Mesendoderm (in vitro differentiated cells): Measurements from ENCODE around the gene MATR3.
A peak's percentile ranks its signal among the peaks of the same experiment; 100 is the strongest.

Experiments
- DNase-seq: peaks from one replicate; pipeline ENCODE4 v3.0.0; 2013
- H2AK5ac ChIP-seq: 2 replicates; pipeline ENCODE4 v1.6.1; 2013; ENCODE audit warnings: low read length, inconsistent platforms
- H2BK120ac ChIP-seq: 2 replicates; pipeline ENCODE4 v1.6.1; 2013; ENCODE audit warnings: low read depth, mild to moderate bottlenecking, low read length, moderate library complexity, mixed read lengths
- H2BK15ac ChIP-seq: replicated peaks from 2 replicates; pipeline ENCODE4 v1.6.1; 2013; ENCODE audit warnings: low read depth, mild to moderate bottlenecking, moderate library complexity
- H2BK5ac ChIP-seq: 2 replicates; pipeline ENCODE4 v1.6.1; 2013; ENCODE audit warnings: low read length, inconsistent platforms
- H3K18ac ChIP-seq: 2 replicates; pipeline ENCODE4 v1.6.1; 2013; ENCODE audit warnings: mild to moderate bottlenecking, low read length, mixed read lengths
- H3K23ac ChIP-seq: one replicate; pipeline ENCODE4 v1.6.1; 2013; ENCODE audit warnings: low read length
- H3K27ac ChIP-seq: 2 replicates; pipeline ENCODE4 v1.5.1; 2013; ENCODE audit warnings: low read depth, mild to moderate bottlenecking, inconsistent platforms, low read length, moderate library complexity
- H3K27me3 ChIP-seq: 2 replicates; pipeline ENCODE4 v1.6.1; 2013; ENCODE audit warnings: low read length, control low read depth, mild to moderate bottlenecking, inconsistent platforms; ENCODE audit not compliant: insufficient read depth, poor library complexity
- H3K36me3 ChIP-seq: 2 replicates; pipeline ENCODE4 v1.6.1; 2013; ENCODE audit warnings: low read length, inconsistent platforms; ENCODE audit not compliant: control insufficient read depth, insufficient read depth
- H3K4ac ChIP-seq: one replicate; pipeline ENCODE4 v1.6.1; 2013; ENCODE audit warnings: low read depth, mild to moderate bottlenecking, low read length, moderate library complexity
- H3K4me1 ChIP-seq: 2 replicates; pipeline ENCODE4 v1.6.1; 2013; ENCODE audit warnings: low read depth, low read length, inconsistent platforms; ENCODE audit not compliant: control insufficient read depth
- H3K4me2 ChIP-seq: 2 replicates; pipeline ENCODE4 v1.6.1; 2013; ENCODE audit warnings: low read length
- H3K4me3 ChIP-seq: 2 replicates; pipeline ENCODE4 v1.5.1; 2013; ENCODE audit warnings: mild to moderate bottlenecking, low read length
- H3K56ac ChIP-seq: one replicate; pipeline ENCODE4 v1.6.1; 2013; ENCODE audit warnings: low read length
- H3K79me1 ChIP-seq: 2 replicates; pipeline ENCODE4 v1.6.1; 2013; ENCODE audit warnings: low read length, inconsistent platforms
- H3K79me2 ChIP-seq: 2 replicates; pipeline ENCODE4 v1.6.1; 2013; ENCODE audit warnings: mild to moderate bottlenecking, low read length; ENCODE audit not compliant: control insufficient read depth, insufficient read depth
- H3K9ac ChIP-seq: 2 replicates; pipeline ENCODE4 v1.6.1; 2013; ENCODE audit warnings: low read length, inconsistent platforms
- H4K5ac ChIP-seq: one replicate; pipeline ENCODE4 v1.6.1; 2013; ENCODE audit warnings: low read length
- H4K8ac ChIP-seq: one replicate; pipeline ENCODE4 v1.6.1; 2013; ENCODE audit warnings: low read depth, mild to moderate bottlenecking, control low read depth, low read length, moderate library complexity
- WGBS: extraction: QIAGEN DNeasy Blood & Tissue Kit; methylation state at CpG from one replicate; pipeline ENCODE4 v1.1.7; 2013; ENCODE audit warnings: low lambda C conversion rate, missing lambda C conversion rate; ENCODE audit not compliant: insufficient coverage; ENCODE audit errors: extremely low coverage; 5-methylcytosine and 5-hydroxymethylcytosine counted together

The MATR3 gene

GRCh38 chr5:139315056-139315615, 21.6 kb downstream of the MATR3 start:
- Histone ChIP-seq H4K8ac (no peak overlapping the region), H2BK5ac (no peak overlapping the region), H3K56ac (no peak overlapping the region), H3K4me3 (no peak overlapping the region), H3K18ac (no peak overlapping the region), H3K4me1 (no peaks in the 10 kb centered on the region), H3K27ac (no peak overlapping the region), H3K23ac (no peak overlapping the region), H3K79me2 (peaks cover 62% of the 10 kb centered on the region), H3K9ac (no peak overlapping the region), H3K79me1 (no peaks in the 10 kb centered on the region), H3K4ac (no peak overlapping the region), H2AK5ac (no peak overlapping the region), H4K5ac (no peak overlapping the region), H2BK120ac (no peak overlapping the region), H3K27me3 (no peaks in the 10 kb centered on the region), H3K4me2 (no peak overlapping the region), H2BK15ac (no peak overlapping the region), H3K36me3 (peaks cover 7% of the 10 kb centered on the region)
- 100% methylated on average over 1 of the region's 3 CpGs for WGBS
- no peak for DNase-seq

GRCh38 chr5:139335811-139336210, 42.3 kb downstream of the MATR3 start:
- no peak overlapping the region for H4K5ac ChIP-seq
- no peak overlapping the region for H3K27ac ChIP-seq
- no peak overlapping the region for H2AK5ac ChIP-seq
- H2BK120ac ChIP-seq = no peak overlapping the region
- H4K8ac ChIP-seq = no peak overlapping the region
- H3K79me2 ChIP-seq = no peaks in the 10 kb centered on the region
- WGBS = no CpG with 5 or more reads among the region's 6 CpGs
- H3K4me3 ChIP-seq = no peak overlapping the region
- H3K27me3 ChIP-seq = no peaks in the 10 kb centered on the region
- no peaks in the 10 kb centered on the region for H3K4me1 ChIP-seq
- H3K79me1 ChIP-seq = no peaks in the 10 kb centered on the region
- no peak overlapping the region for H2BK5ac ChIP-seq
- H3K4me2 ChIP-seq = no peak overlapping the region
- H2BK15ac ChIP-seq = no peak overlapping the region
- H3K23ac ChIP-seq = no peak overlapping the region
- no peak overlapping the region for H3K56ac ChIP-seq
- peak; percentile 15 for DNase-seq
- H3K36me3 ChIP-seq = peaks cover 5% of the 10 kb centered on the region
- H3K18ac ChIP-seq = no peak overlapping the region
- no peak overlapping the region for H3K4ac ChIP-seq
- H3K9ac ChIP-seq = no peak overlapping the region

- H2AK5ac ChIP-seq = no peak overlapping the region
- no peak overlapping the region for H4K5ac ChIP-seq
- H3K27ac ChIP-seq = no peak overlapping the region
- DNase-seq = no peak
- H3K4me1 ChIP-seq = peaks cover 4% of the 10 kb centered on the region
- H3K4me2 ChIP-seq = no peak overlapping the region
- H3K79me2 ChIP-seq = peaks cover 30% of the 10 kb centered on the region
- H3K27me3 ChIP-seq = no peaks in the 10 kb centered on the region
- no peak overlapping the region for H3K23ac ChIP-seq
- no peak overlapping the region for H3K18ac ChIP-seq
- no peak overlapping the region for H3K9ac ChIP-seq
- no peak overlapping the region for H3K56ac ChIP-seq
- WGBS = no CpG with 5 or more reads among the region's 2 CpGs
- H2BK5ac ChIP-seq = no peak overlapping the region
- H3K4ac ChIP-seq = no peak overlapping the region
- no peak overlapping the region for H3K4me3 ChIP-seq
- H2BK15ac ChIP-seq = no peak overlapping the region
- no peaks in the 10 kb centered on the region for H3K79me1 ChIP-seq
- H4K8ac ChIP-seq = no peak overlapping the region
- no peaks in the 10 kb centered on the region for H3K36me3 ChIP-seq
- H2BK120ac ChIP-seq = no peak overlapping the region
Measured at GRCh38 chr5:139340051-139340450, 46.5 kb downstream of the MATR3 start.

DNA sequence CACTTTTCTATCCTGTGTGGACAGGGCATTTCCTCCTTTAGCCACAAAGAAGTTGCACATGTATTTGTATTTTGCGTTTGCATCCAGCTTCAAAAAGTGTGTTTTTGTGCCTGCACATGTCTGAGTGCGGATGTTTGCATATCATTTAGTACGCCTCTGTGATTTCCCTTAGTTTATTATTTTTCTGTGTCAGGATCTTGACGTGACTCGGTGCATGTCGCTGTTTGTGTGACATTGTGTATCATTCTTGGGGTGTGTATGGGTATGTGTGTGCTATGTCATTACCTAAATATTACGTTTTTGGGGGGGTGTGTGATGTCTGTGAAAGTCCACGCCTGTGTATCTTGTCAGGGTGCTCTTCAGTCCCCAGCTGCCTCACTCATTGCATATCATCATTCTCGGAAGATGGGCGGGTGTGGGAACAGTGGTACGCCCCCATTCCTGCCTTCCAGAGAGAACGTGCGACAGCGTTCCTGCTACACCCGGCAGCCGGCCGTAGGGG, 47.7 kb downstream of the MATR3 start:
- Histone ChIP-seq H2AK5ac (no peak overlapping the region), H4K5ac (no peak overlapping the region), H3K36me3 (no peaks in the 10 kb centered on the region), H3K18ac (no peak overlapping the region), H4K8ac (no peak overlapping the region), H2BK120ac (no peak overlapping the region), H3K4me1 (peaks cover 4% of the 10 kb centered on the region), H3K27ac (no peak overlapping the region), H2BK15ac (no peak overlapping the region), H2BK5ac (no peak overlapping the region), H3K23ac (no peak overlapping the region), H3K9ac (peak overlapping the region; percentile 73), H3K56ac (peak overlapping the region; percentile 89), H3K79me1 (no peaks in the 10 kb centered on the region), H3K27me3 (no peaks in the 10 kb centered on the region), H3K4ac (no peak overlapping the region), H3K79me2 (peaks cover 39% of the 10 kb centered on the region), H3K4me3 (no peak overlapping the region), H3K4me2 (peak overlapping the region; percentile 87)
- WGBS = no CpG with 5 or more reads among the region's 17 CpGs
- DNase-seq = no peak

- H4K8ac ChIP-seq = no peak within 1 kb of the TSS
- no peak within 1 kb of the TSS for H4K5ac ChIP-seq
- H3K27ac ChIP-seq = peak within 1 kb of the TSS; percentile 37
- H3K18ac ChIP-seq = peak within 1 kb of the TSS; percentile 6
- peak within 1 kb of the TSS; percentile 78 for H3K4me3 ChIP-seq
- H3K79me2 ChIP-seq = peaks cover 45% of the 10 kb centered on the region
- H2BK120ac ChIP-seq = no peak within 1 kb of the TSS
- peak within 1 kb of the TSS; percentile 87 for H3K4me2 ChIP-seq
- no peaks in the 10 kb centered on the region for H3K27me3 ChIP-seq
- H3K56ac ChIP-seq = peak within 1 kb of the TSS; percentile 99
- peak within 1 kb of the TSS; percentile 32 for H2AK5ac ChIP-seq
- no peak within 1 kb of the TSS for H2BK15ac ChIP-seq
- peaks cover 4% of the 10 kb centered on the region for H3K4me1 ChIP-seq
- peak within 1 kb of the TSS; percentile 47 for H2BK5ac ChIP-seq
- peak; percentile 99 for DNase-seq
- peak within 1 kb of the TSS; percentile 92 for H3K9ac ChIP-seq
- no peak within 1 kb of the TSS for H3K23ac ChIP-seq
- H3K36me3 ChIP-seq = no peaks in the 10 kb centered on the region
- H3K79me1 ChIP-seq = no peaks in the 10 kb centered on the region
- H3K4ac ChIP-seq = peak within 1 kb of the TSS; percentile 58
- no CpG with 5 or more reads among the region's 66 CpGs for whole genome bisulfite sequencing
Measured at GRCh38 chr5:139341689-139342422, 48.3 kb downstream of the MATR3 start, which contains the start of gene PAIP2. TSS of gene PAIP2 (plus strand) at chr5:139341854. CDS start at chr5:139363785, 21,931 bp downstream.
